Kidney epithelial cell (primary cell): ENCODE results near the gene PSD4. TPM values are rescaled to one million over a fixed set of nuclear protein-coding genes. Genes with fewer than 3 reads are reported as not detected.

ENCODE experiments used
- DNase-seq: peaks from one replicate; pipeline ENCODE4 v3.0.0-alpha.2; 2010; ENCODE audit warnings: low read depth
- H3K27me3 ChIP-seq: 2 replicates; pipeline ENCODE4 v1.6.0; 2011; ENCODE audit warnings: low read length; ENCODE audit not compliant: control insufficient read depth, insufficient read depth
- H3K36me3 ChIP-seq: 2 replicates; pipeline ENCODE4 v1.5.1; 2011; ENCODE audit warnings: low read length; ENCODE audit not compliant: control insufficient read depth, insufficient read depth
- H3K4me3 ChIP-seq: 2 replicates; pipeline ENCODE4 v1.5.1; 2011; ENCODE audit warnings: low read depth, mild to moderate bottlenecking, control low read depth, low read length
- CTCF ChIP-seq: IDR thresholded peaks from 2 replicates; pipeline ENCODE4 v1.5.1; 2011; ENCODE audit warnings: mild to moderate bottlenecking, moderate library complexity, low read length, control low read depth, inconsistent platforms; ENCODE audit not compliant: insufficient read depth, poor library complexity, severe bottlenecking
- total RNA-seq: library from RNA; depleted of rRNA; stranded (reverse); fragments of >200 nt; gene quantifications from 2 replicates; pipeline ENCODE4 v1.2.3, GENCODE V29; 2015

The PSD4 gene
- total RNA-seq, 1 donor from 2014 or later = 13.9 TPM

- DNase-seq = no peak
- Histone ChIP-seq H3K4me3 (no peak overlapping the region), H3K27me3 (no peaks in the 10 kb centered on the region), H3K36me3 (no peaks in the 10 kb centered on the region)
- TF ChIP-seq CTCF = no peak
Measured at GRCh38 chr2:113150258-113150601, 23.5 kb upstream of the PSD4 start.

- H3K27me3 ChIP-seq = no peaks in the 10 kb centered on the region
- no peak overlapping the region for H3K4me3 ChIP-seq
- no peak for TF ChIP-seq CTCF
- DNase-seq = no peak
- H3K36me3 ChIP-seq = no peaks in the 10 kb centered on the region
Measured at GRCh38 chr2:113155331-113155730, 18.4 kb upstream of the PSD4 start.

- TF ChIP-seq CTCF = no peak
- no peaks in the 10 kb centered on the region for H3K36me3 ChIP-seq
- H3K4me3 ChIP-seq = peak overlapping the region; percentile 63
- DNase-seq = no peak
- H3K27me3 ChIP-seq = no peaks in the 10 kb centered on the region
Measured at GRCh38 chr2:113156278-113157117, 17.3 kb upstream of the PSD4 start.

GRCh38 chr2:113157118-113157896, 16.5 kb upstream of the PSD4 start:
- H3K27me3 ChIP-seq = no peaks in the 10 kb centered on the region
- no peaks in the 10 kb centered on the region for H3K36me3 ChIP-seq
- no peak for TF ChIP-seq CTCF
- peak overlapping the region; percentile 63 for H3K4me3 ChIP-seq
- DNase-seq = no peak

- no peaks in the 10 kb centered on the region for H3K27me3 ChIP-seq
- TF ChIP-seq CTCF = no peak
- H3K4me3 ChIP-seq = peak overlapping the region; percentile 63
- DNase-seq = no peak
- no peaks in the 10 kb centered on the region for H3K36me3 ChIP-seq
Measured at GRCh38 chr2:113157897-113158753, 15.6 kb upstream of the PSD4 start.
